Endothelial cell of umbilical vein (primary cell): ENCODE results near the gene NOTCH2. TPM values are rescaled to one million over a fixed set of nuclear protein-coding genes. Genes with fewer than 3 reads are reported as not detected.

Experiments used
- BruUV-seq: library from RNA; stranded (reverse); fragments of 400-500 nt; replicated peaks from 2 replicates; lab custom pipeline; 2021; lab: Mats Ljungman, UMichigan
- CTCF ChIA-PET: fragments of 300-600, 350-600 bp; sonication (Branson Sonifier 250); formaldehyde crosslinking; loops from one replicate; lab custom pipeline; 2021; ENCODE audit warnings: antibody characterized with exemption, inconsistent platforms; lab: Charles Lee
- POLR2A ChIA-PET: fragments of 300-600, 350-600 bp; sonication (Branson Sonifier 250); formaldehyde crosslinking; loops from one replicate; lab custom pipeline; 2021; ENCODE audit warnings: antibody characterized with exemption, inconsistent platforms; lab: Charles Lee
- DNase-seq: peaks from one replicate; pipeline ENCODE4 v3.0.0-alpha.2; 2011; ENCODE audit warnings: low read depth, low spot score
- FAIRE-seq: peaks from 2 replicates; lab custom pipeline; 2011; peaks lifted over from hg19 to GRCh38; lab: Jason Lieb, UNC
- H2AFZ ChIP-seq: 2 replicates; pipeline ENCODE4 v1.6.0; 2012; ENCODE audit warnings: low read depth, low read length, control low read depth, inconsistent platforms
- H3K27ac ChIP-seq: 2 replicates; pipeline ENCODE4 v1.5.1; 2011; ENCODE audit warnings: low read depth, mild to moderate bottlenecking, control low read depth, low read length, moderate library complexity; ENCODE audit not compliant: insufficient read depth
- H3K27me3 ChIP-seq, 2 experiments: 2 replicates each; pipeline versions ENCODE4 v1.6.0 to v1.6.1; 2011; ENCODE audit warnings: low read length in 2 of 2, mixed read lengths in 1 of 2; ENCODE audit not compliant: control insufficient read depth in 2 of 2, insufficient read depth in 2 of 2
- H3K36me3 ChIP-seq, 2 experiments: 2 replicates in 1 of 2; 3 replicates in 1 of 2; pipeline ENCODE4 v1.5.1; 2011; ENCODE audit warnings: low read length in 2 of 2, mild to moderate bottlenecking in 1 of 2, moderate library complexity in 1 of 2; ENCODE audit not compliant: control insufficient read depth in 2 of 2, insufficient read depth in 2 of 2; ENCODE audit errors: extremely low read depth in 1 of 2
- H3K4me1 ChIP-seq: 3 replicates; pipeline ENCODE4 v1.5.1; 2011; ENCODE audit warnings: mild to moderate bottlenecking, low read length; ENCODE audit not compliant: control insufficient read depth, insufficient read depth; ENCODE audit errors: extremely low read depth
- H3K4me2 ChIP-seq: 2 replicates; pipeline ENCODE4 v1.6.1; 2011; ENCODE audit warnings: low read length, control low read depth, mixed read lengths; ENCODE audit not compliant: insufficient read depth
- H3K4me3 ChIP-seq, 3 experiments: fragments of 200-600 bp in 1 of 3; sonication (generic), shearing (Covaris generic) in 1 of 3; replicated peaks in 1 of 3; 2 replicates each; pipeline ENCODE4 v1.5.1; 2011 to 2016; ENCODE audit warnings: control low read depth in 3 of 3, low read length in 3 of 3, mild to moderate bottlenecking in 2 of 3, inconsistent platforms in 1 of 3, low read depth in 1 of 3, moderate library complexity in 1 of 3; ENCODE audit not compliant: insufficient read depth in 1 of 3
- H3K79me2 ChIP-seq: 2 replicates; pipeline ENCODE4 v1.6.0; 2012; ENCODE audit warnings: low read length, inconsistent platforms; ENCODE audit not compliant: control insufficient read depth, insufficient read depth
- H3K9ac ChIP-seq: replicated peaks from 2 replicates; pipeline ENCODE3; 2011; ENCODE audit warnings: low read length, control low read depth; ENCODE audit not compliant: insufficient read depth; ENCODE audit errors: extremely low read depth
- H3K9me1 ChIP-seq: replicated peaks from 3 replicates; pipeline ENCODE4 v1.6.0; 2011; ENCODE audit warnings: mild to moderate bottlenecking, low read length; ENCODE audit not compliant: control insufficient read depth, insufficient read depth; ENCODE audit errors: extremely low read depth
- H3K9me3 ChIP-seq: replicated peaks from 2 replicates; pipeline ENCODE4 v1.5.1; 2012; ENCODE audit warnings: low read length, inconsistent platforms; ENCODE audit not compliant: control insufficient read depth, insufficient read depth
- H4K20me1 ChIP-seq: replicated peaks from 2 replicates; pipeline ENCODE3; 2011; ENCODE audit warnings: mild to moderate bottlenecking, low read length; ENCODE audit not compliant: control insufficient read depth, insufficient read depth; ENCODE audit errors: extremely low read depth
- CTCF ChIP-seq, 2 donors: IDR thresholded peaks; 1 replicate in 1 of 2; 2 replicates in 1 of 2; pipeline ENCODE4 v1.5.1; 2011; ENCODE audit warnings: low read length in 2 of 2, mild to moderate bottlenecking in 2 of 2, moderate library complexity in 2 of 2, control low read depth in 1 of 2, inconsistent platforms in 1 of 2, low read depth in 1 of 2; ENCODE audit not compliant: insufficient read depth in 1 of 2; ENCODE audit errors: extremely low read depth in 1 of 2
- EZH2 ChIP-seq: IDR thresholded peaks from 2 replicates; pipeline ENCODE4 v1.6.1; 2012; ENCODE audit warnings: borderline replicate concordance, low read depth, mild to moderate bottlenecking, moderate library complexity, low read length, inconsistent platforms; ENCODE audit not compliant: severe bottlenecking
- FOS ChIP-seq: IDR thresholded peaks from 2 replicates; pipeline ENCODE4 v1.6.1; 2011; ENCODE audit warnings: mild to moderate bottlenecking, low read length, moderate library complexity, borderline replicate concordance; ENCODE audit not compliant: insufficient read depth
- GATA2 ChIP-seq: IDR thresholded peaks from 2 replicates; pipeline ENCODE4 v1.7.0; 2011; ENCODE audit warnings: low read depth, mild to moderate bottlenecking, moderate library complexity, mixed read lengths, low read length; ENCODE audit not compliant: insufficient read length, insufficient read depth
- JUN ChIP-seq: IDR thresholded peaks from 2 replicates; pipeline ENCODE4 v1.6.1; 2011; ENCODE audit warnings: borderline replicate concordance, low read depth; ENCODE audit not compliant: insufficient read length, insufficient read depth
- MYC ChIP-seq: IDR thresholded peaks from one replicate; pipeline ENCODE4 v1.6.1; 2011; ENCODE audit warnings: mild to moderate bottlenecking, low read depth, low read length
- POLR2A ChIP-seq: IDR thresholded peaks from 2 replicates; pipeline ENCODE4 v1.6.1; 2012; ENCODE audit warnings: low read depth, mild to moderate bottlenecking, control low read depth, low read length
- POLR2AphosphoS5 ChIP-seq: IDR thresholded peaks from 2 replicates; pipeline ENCODE4 v1.6.1; 2012; ENCODE audit warnings: low read depth, mild to moderate bottlenecking, control low read depth, low read length, moderate library complexity; ENCODE audit not compliant: insufficient read depth
- dilution Hi-C: fragments of 300-500 bp; cut with MboI; formaldehyde crosslinking; loops from one replicate; pipeline ENCODE4 v1.15.0; 2019; ENCODE audit warnings: low sequenced_read_pairs; ENCODE audit not compliant: extremely low pct_ligation_motif_present
- intact Hi-C: fragments of 100-400 bp; cut with micrococcal nuclease; formaldehyde crosslinking; loops from one replicate; pipeline ENCODE4 v1.10.0; 2022
- polyA plus RNA-seq, 4 experiments: library from polyadenylated mRNA; depleted of rRNA in 3 of 4; stranded (reverse) in 3 of 4; unstranded in 1 of 4; fragments of >200 nt; gene quantifications; 2 replicates each; pipeline versions ENCODE4 v1.2.1 to v1.2.3, GENCODE V29; 2011 to 2012; ENCODE audit warnings: missing spikeins in 1 of 4
- total RNA-seq: library from RNA; stranded (reverse); gene quantifications from 2 replicates; pipeline ENCODE4 v1.2.3, GENCODE V29; 2021
- TF ChIP-seq, protein P1 (sequence below): IDR thresholded peaks from 2 replicates; pipeline ENCODE4 v1.6.1; 2011; ENCODE audit not compliant: insufficient read depth, insufficient read length

NOTCH2 gene
- total and polyA plus RNA-seq, 2 donors (not counting 3 experiments of a cell fraction or from before 2014, with no cell fraction given), result 14.3 to 49.1 TPM

- POLR2A ChIA-PET, result no interaction called here
- H3K9me1 ChIP-seq, result no peaks in the 10 kb centered on the region
- no peak overlapping the region for H3K27ac ChIP-seq
- peak; percentile 79 for FAIRE-seq
- dilution Hi-C loops (no loop called here), intact Hi-C loops (no loop called here)
- no peak overlapping the region for H3K4me2 ChIP-seq
- no peaks in the 10 kb centered on the region for H3K36me3 ChIP-seq
- TF ChIP-seq POLR2A, result no peak
- TF ChIP-seq, protein P1, sequence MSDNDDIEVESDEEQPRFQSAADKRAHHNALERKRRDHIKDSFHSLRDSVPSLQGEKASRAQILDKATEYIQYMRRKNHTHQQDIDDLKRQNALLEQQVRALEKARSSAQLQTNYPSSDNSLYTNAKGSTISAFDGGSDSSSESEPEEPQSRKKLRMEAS, result no peak
- no peak for TF ChIP-seq JUN
- no peak for TF ChIP-seq CTCF (IDR thresholded peaks at IDR 0.05; ENCODE audit: extremely low read depth in 1 of 2, insufficient read depth in 1 of 2, low read depth in 1 of 2, low read length in 2 of 2)
- no peak for TF ChIP-seq POLR2AphosphoS5
- no peak for TF ChIP-seq GATA2
- TF ChIP-seq MYC, result no peak
- no peak for TF ChIP-seq FOS
- TF ChIP-seq EZH2, result no peak
- no TSS peak for BruUV-seq
- H2AFZ ChIP-seq, result no peak overlapping the region
- CTCF ChIA-PET, result interaction anchor here (1.9 to 2.6 kb wide), 2 partner anchors 15 to 59 kb away, joined by 11 to 17 read pairs; no protein-coding TSS in a partner anchor
- H3K27me3 ChIP-seq, result no peaks in the 10 kb centered on the region
- H3K9ac ChIP-seq, result no peak overlapping the region
- no peaks in the 10 kb centered on the region for H3K9me3 ChIP-seq
- no peaks in the 10 kb centered on the region for H3K79me2 ChIP-seq
- DNase-seq, result no peak
- no peak overlapping the region for H3K4me3 ChIP-seq
- no peaks in the 10 kb centered on the region for H3K4me1 ChIP-seq
- H4K20me1 ChIP-seq, result no peaks in the 10 kb centered on the region
Measured at GRCh38 chr1:119868176-119868575, 201.3 kb downstream of the NOTCH2 start.
